Fibroblast of lung (primary cell): ENCODE measurements around the gene INTS7. TPM values are rescaled to one million over a fixed set of nuclear protein-coding genes. Genes with fewer than 3 reads are reported as not detected.
A peak's percentile ranks its signal among the peaks of the same experiment; 100 is the strongest.
"Not testable (repeated sequence)": the region's sequence is repeated elsewhere in the genome, so short reads cannot be mapped to it uniquely, and the experiment has no call there.

Experiments
- DNase-seq, 2 donors: peaks; one replicate each; pipeline versions ENCODE4 v3.0.0 to v3.0.0-alpha.2; 2010; ENCODE audit warnings: low read depth in 2 of 2
- H2AFZ ChIP-seq: 2 replicates; pipeline ENCODE4 v1.5.1; 2012; ENCODE audit warnings: low read length, control low read depth, inconsistent platforms
- H3K27ac ChIP-seq: 2 replicates; pipeline ENCODE4 v1.5.1; 2011; ENCODE audit warnings: low read length, control low read depth; ENCODE audit not compliant: insufficient read depth
- H3K27me3 ChIP-seq: 2 replicates; pipeline ENCODE4 v1.5.1; 2011; ENCODE audit warnings: mild to moderate bottlenecking, low read length; ENCODE audit not compliant: control insufficient read depth, insufficient read depth
- H3K36me3 ChIP-seq: 2 replicates; pipeline ENCODE4 v1.5.1; 2011; ENCODE audit warnings: low read length; ENCODE audit not compliant: control insufficient read depth, insufficient read depth
- H3K4me1 ChIP-seq: 2 replicates; pipeline ENCODE4 v1.5.1; 2011; ENCODE audit warnings: low read length; ENCODE audit not compliant: control insufficient read depth, insufficient read depth; ENCODE audit errors: extremely low read depth
- H3K4me2 ChIP-seq: 2 replicates; pipeline ENCODE4 v1.5.1; 2011; ENCODE audit warnings: low read length, control low read depth; ENCODE audit not compliant: insufficient read depth; ENCODE audit errors: extremely low read depth
- H3K4me3 ChIP-seq, 4 experiments: fragments of 200-600 bp in 1 of 4; sonication (generic) in 1 of 4; replicated peaks in 1 of 4; 2 replicates each; pipeline ENCODE4 v1.5.1; 2011 to 2016; ENCODE audit warnings: low read length in 4 of 4, low read depth in 3 of 4, mild to moderate bottlenecking in 3 of 4, control low read depth in 2 of 4, inconsistent platforms in 1 of 4, mixed read lengths in 1 of 4; ENCODE audit not compliant: insufficient read depth in 1 of 4; ENCODE audit errors: control extremely low read depth in 1 of 4
- H3K79me2 ChIP-seq: 2 replicates; pipeline ENCODE4 v1.5.1; 2012; ENCODE audit warnings: mild to moderate bottlenecking, low read length, inconsistent platforms; ENCODE audit not compliant: control insufficient read depth, insufficient read depth
- H3K9ac ChIP-seq: 2 replicates; pipeline ENCODE4 v1.5.1; 2011; ENCODE audit warnings: mild to moderate bottlenecking, low read length, control low read depth; ENCODE audit not compliant: insufficient read depth
- H3K9me3 ChIP-seq: 2 replicates; pipeline ENCODE4 v1.5.1; 2012; ENCODE audit warnings: low read depth, low read length; ENCODE audit not compliant: control insufficient read depth, insufficient read depth
- H4K20me1 ChIP-seq: 2 replicates; pipeline ENCODE4 v1.5.1; 2011; ENCODE audit warnings: low read length; ENCODE audit not compliant: control insufficient read depth, insufficient read depth; ENCODE audit errors: extremely low read depth
- EZH2 ChIP-seq: IDR thresholded peaks from 2 replicates; pipeline ENCODE4 v1.5.1; 2012; ENCODE audit warnings: low read length, control low read depth, mild to moderate bottlenecking; ENCODE audit errors: missing control alignments
- polyA plus RNA-seq, 2 donors: library from polyadenylated mRNA; depleted of rRNA in 1 of 2; stranded (reverse) in 1 of 2; unstranded in 1 of 2; fragments of >200 nt; gene quantifications; 2 replicates each; pipeline ENCODE4 v1.2.1, GENCODE V29; 2011 to 2012; ENCODE audit warnings: missing spikeins in 1 of 2
- total RNA-seq: library from RNA; depleted of rRNA; stranded (reverse); fragments of >200 nt; gene quantifications from 2 replicates; pipeline ENCODE4 v1.2.1, GENCODE V29; 2014
- TF ChIP-seq, protein P1 (sequence below), 2 donors: IDR thresholded peaks in 1 of 2; conservative IDR thresholded peaks in 1 of 2; 1 replicate in 1 of 2; 2 replicates in 1 of 2; pipeline ENCODE4 v1.5.1; 2011 to 2012; ENCODE audit warnings: low read length in 2 of 2, control low read depth in 1 of 2, inconsistent platforms in 1 of 2, low read depth in 1 of 2, mild to moderate bottlenecking in 1 of 2

Gene INTS7
- total and polyA plus RNA-seq, 2 donors (not counting 1 experiment from before 2014, with no cell fraction given) = 20.6 to 23.7 TPM

DNA sequence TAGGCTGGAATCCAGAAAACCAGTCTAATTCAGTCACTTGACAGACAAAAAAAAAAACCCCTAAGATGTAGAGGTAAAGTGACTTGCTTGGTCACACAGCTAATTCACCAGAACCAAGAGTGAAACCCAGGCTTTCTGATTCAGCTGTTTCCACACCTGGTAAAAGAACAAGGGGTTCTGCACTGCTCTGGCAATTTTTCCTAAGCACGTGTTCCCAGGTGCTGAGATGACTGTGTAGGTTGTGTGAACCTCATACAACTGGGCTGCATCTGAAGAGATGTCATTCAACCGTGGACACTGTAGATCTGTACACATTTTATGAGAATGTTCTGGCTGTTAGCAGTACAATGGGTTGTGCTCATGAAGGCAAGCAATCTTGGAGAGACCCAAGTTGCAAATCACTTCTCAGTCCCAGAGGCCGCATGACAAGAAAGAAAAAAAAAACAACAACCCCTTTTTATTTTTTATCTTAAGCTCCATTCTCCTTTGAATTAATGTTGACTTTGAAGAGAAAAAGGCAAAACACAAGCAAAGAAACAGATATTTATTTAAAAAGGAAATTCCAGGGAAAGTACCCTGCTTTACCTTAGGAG lies 95.4 kb downstream of the INTS7 start:
- H3K4me2 ChIP-seq = no peak overlapping the region
- H3K9me3 ChIP-seq = no peaks in the 10 kb centered on the region
- no peak overlapping the region for H3K27ac ChIP-seq
- H3K4me3 ChIP-seq = no peak overlapping the region
- no peaks in the 10 kb centered on the region for H3K27me3 ChIP-seq
- no peaks in the 10 kb centered on the region for H3K36me3 ChIP-seq
- no peaks in the 10 kb centered on the region for H3K4me1 ChIP-seq
- H3K9ac ChIP-seq = no peak overlapping the region
- TF ChIP-seq, protein P1, sequence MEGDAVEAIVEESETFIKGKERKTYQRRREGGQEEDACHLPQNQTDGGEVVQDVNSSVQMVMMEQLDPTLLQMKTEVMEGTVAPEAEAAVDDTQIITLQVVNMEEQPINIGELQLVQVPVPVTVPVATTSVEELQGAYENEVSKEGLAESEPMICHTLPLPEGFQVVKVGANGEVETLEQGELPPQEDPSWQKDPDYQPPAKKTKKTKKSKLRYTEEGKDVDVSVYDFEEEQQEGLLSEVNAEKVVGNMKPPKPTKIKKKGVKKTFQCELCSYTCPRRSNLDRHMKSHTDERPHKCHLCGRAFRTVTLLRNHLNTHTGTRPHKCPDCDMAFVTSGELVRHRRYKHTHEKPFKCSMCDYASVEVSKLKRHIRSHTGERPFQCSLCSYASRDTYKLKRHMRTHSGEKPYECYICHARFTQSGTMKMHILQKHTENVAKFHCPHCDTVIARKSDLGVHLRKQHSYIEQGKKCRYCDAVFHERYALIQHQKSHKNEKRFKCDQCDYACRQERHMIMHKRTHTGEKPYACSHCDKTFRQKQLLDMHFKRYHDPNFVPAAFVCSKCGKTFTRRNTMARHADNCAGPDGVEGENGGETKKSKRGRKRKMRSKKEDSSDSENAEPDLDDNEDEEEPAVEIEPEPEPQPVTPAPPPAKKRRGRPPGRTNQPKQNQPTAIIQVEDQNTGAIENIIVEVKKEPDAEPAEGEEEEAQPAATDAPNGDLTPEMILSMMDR (conservative IDR thresholded peaks at IDR 0.05 in 1 of 2, IDR thresholded peaks at IDR 0.05 in 1 of 2; ENCODE audit: low read depth in 1 of 2, low read length in 2 of 2) = no peak
- no peak for TF ChIP-seq EZH2
- H2AFZ ChIP-seq = no peak overlapping the region
- no peak for DNase-seq
- no peaks in the 10 kb centered on the region for H3K79me2 ChIP-seq
- H4K20me1 ChIP-seq = no peaks in the 10 kb centered on the region

GRCh38 chr1:211938561-211938997 lies 96.8 kb downstream of the INTS7 start:
- H3K9me3 ChIP-seq = no peaks in the 10 kb centered on the region
- H3K36me3 ChIP-seq = no peaks in the 10 kb centered on the region
- no peaks in the 10 kb centered on the region for H3K79me2 ChIP-seq
- TF ChIP-seq, protein P1 (conservative IDR thresholded peaks at IDR 0.05 in 1 of 2, IDR thresholded peaks at IDR 0.05 in 1 of 2; ENCODE audit: low read depth in 1 of 2, low read length in 2 of 2) = no peak
- TF ChIP-seq EZH2 = no peak
- no peak for DNase-seq
- no peak overlapping the region for H2AFZ ChIP-seq
- H3K9ac ChIP-seq = no peak overlapping the region
- H3K27ac ChIP-seq = no peak overlapping the region
- H3K4me2 ChIP-seq = peak overlapping the region; percentile 3
- H3K4me3 ChIP-seq = peak overlapping the region in 1 of 4 experiments; percentile 6
- H4K20me1 ChIP-seq = no peaks in the 10 kb centered on the region
- H3K4me1 ChIP-seq = no peaks in the 10 kb centered on the region
- no peaks in the 10 kb centered on the region for H3K27me3 ChIP-seq

DNA sequence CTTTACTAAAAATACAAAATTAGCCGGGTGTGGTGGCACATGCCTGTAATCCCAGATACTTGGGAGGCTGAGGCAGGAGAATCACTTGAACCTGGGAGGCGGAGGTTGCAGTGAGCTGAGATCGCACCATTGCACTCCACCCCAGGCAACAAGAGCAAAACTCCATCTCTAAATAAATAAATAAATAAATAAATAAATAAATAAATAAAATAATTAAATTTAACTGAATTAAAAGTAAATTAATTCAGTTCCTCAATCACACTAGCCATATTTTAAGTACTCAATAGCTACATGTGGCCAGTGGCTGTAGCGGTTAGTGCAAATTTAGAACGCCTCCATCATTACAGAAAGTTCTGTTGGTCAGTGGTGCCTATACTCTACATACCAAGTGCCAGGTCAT lies 97.9 kb downstream of the INTS7 start:
- DNase-seq, H3K9ac ChIP-seq, H3K36me3 ChIP-seq, H3K4me2 ChIP-seq, H3K4me3 ChIP-seq, H2AFZ ChIP-seq, H3K9me3 ChIP-seq, H3K27me3 ChIP-seq, H3K79me2 ChIP-seq, H4K20me1 ChIP-seq, H3K27ac ChIP-seq, H3K4me1 ChIP-seq: not testable (repeated sequence)
